Right renal cortex interstitium (tissue), 3 donors: ENCODE measurements around the gene KCNK18. TPM values are rescaled to one million over a fixed set of nuclear protein-coding genes. Genes with fewer than 3 reads are reported as not detected.

ENCODE experiments used
- DNase-seq, 3 donors: peaks; one replicate each; pipeline ENCODE4 v3.0.0-alpha.2; 2013; ENCODE audit warnings: low read depth in 3 of 3, low spot score in 2 of 3
- polyA plus RNA-seq, 3 donors: library from polyadenylated mRNA; unstranded; fragments of 120-200 nt; gene quantifications; one replicate each; pipeline ENCODE4 v1.2.1, GENCODE V29; 2013; ENCODE audit not compliant: insufficient read length in 3 of 3

KCNK18 gene
- polyA plus RNA-seq, 3 donors, result not detected

GRCh38 chr10:117248750-117249465 lies 51.6 kb downstream of the KCNK18 start:
- no peak for DNase-seq

- DNase-seq, result no peak
Measured at GRCh38 chr10:117249493-117250093, 52.3 kb downstream of the KCNK18 start.

- no peak for DNase-seq
Measured at GRCh38 chr10:117250411-117250810, 53.1 kb downstream of the KCNK18 start.

GRCh38 chr10:117253908-117254307 lies 56.6 kb downstream of the KCNK18 start:
- DNase-seq, result no peak

GRCh38 chr10:117254338-117254737 lies 57.0 kb downstream of the KCNK18 start:
- DNase-seq, result no peak

GRCh38 chr10:117254774-117255735 lies 57.8 kb downstream of the KCNK18 start:
- no peak for DNase-seq

- DNase-seq, result no peak
Measured at GRCh38 chr10:117255835-117256460, 58.7 kb downstream of the KCNK18 start.

- no peak for DNase-seq
Measured at GRCh38 chr10:117256910-117257309, 59.6 kb downstream of the KCNK18 start.

GRCh38 chr10:117257721-117258120 lies 60.4 kb downstream of the KCNK18 start:
- DNase-seq, result no peak

GRCh38 chr10:117259279-117259678 lies 62.0 kb downstream of the KCNK18 start:
- DNase-seq, result no peak

Other genes starting within 250 kb of the KCNK18 start
- 10 to 100 TPM; 22.0 to 26.4 (median 23.8) TPM for gene SHTN1, start 192.3 kb upstream of the KCNK18 start, polyA plus RNA-seq
- gene VAX1, start 59.2 kb upstream of the KCNK18 start, polyA plus RNA-seq, result not detected
- 1 to 10 TPM in 2 of 3 donors, under 1 TPM in 1; 0.83 to 1.2 (median 1.2) TPM for gene SLC18A2, start 43.6 kb downstream of the KCNK18 start, polyA plus RNA-seq
- gene PDZD8, start 178.0 kb downstream of the KCNK18 start, polyA plus RNA-seq, result 10 to 100 TPM; 39.0 to 45.8 (median 39.7) TPM